H1 (cell line): ENCODE results near the gene ADARB2. TPM values are rescaled to one million over a fixed set of nuclear protein-coding genes. Genes with fewer than 3 reads are reported as not detected.

ENCODE experiments used
- CTCF ChIA-PET: fragments of 300-600 bp; sonication (Branson Sonifier 250); formaldehyde crosslinking; loops from one replicate; lab custom pipeline; 2021; ENCODE audit not compliant: partially characterized antibody; lab: Charles Lee
- POLR2A ChIA-PET: fragments of 300-600 bp; sonication (Branson Sonifier 250); formaldehyde crosslinking; loops from one replicate; lab custom pipeline; 2021; ENCODE audit warnings: inconsistent platforms; ENCODE audit not compliant: partially characterized antibody; lab: Charles Lee
- DNase-seq, 2 experiments: peaks; one replicate each; pipeline versions ENCODE4 v3.0.0 to v3.0.0-alpha.2; 2010 to 2022; ENCODE audit warnings: low spot score in 2 of 2, low read depth in 1 of 2, mixed read lengths in 1 of 2
- FAIRE-seq: peaks from 2 replicates; lab custom pipeline; 2011; peaks lifted over from hg19 to GRCh38; lab: Jason Lieb, UNC
- H2AFZ ChIP-seq: 2 replicates; pipeline ENCODE4 v1.8.1; 2012; ENCODE audit warnings: low read length, inconsistent platforms
- H2AK5ac ChIP-seq: 2 replicates; pipeline ENCODE4 v1.6.1; 2013; ENCODE audit warnings: low read depth, low read length
- H2BK120ac ChIP-seq: replicated peaks from 2 replicates; pipeline ENCODE3; 2013; ENCODE audit warnings: low read depth, low read length, inconsistent platforms
- H2BK12ac ChIP-seq: 2 replicates; pipeline ENCODE4 v1.6.1; 2013; ENCODE audit warnings: low read depth, low read length
- H2BK15ac ChIP-seq: 2 replicates; pipeline ENCODE4 v1.6.1; 2013; ENCODE audit warnings: low read length
- H2BK20ac ChIP-seq: 2 replicates; pipeline ENCODE4 v1.6.1; 2013; ENCODE audit warnings: low read length
- H2BK5ac ChIP-seq: 2 replicates; pipeline ENCODE4 v1.6.1; 2013; ENCODE audit warnings: low read depth, low read length
- H3K14ac ChIP-seq: 2 replicates; pipeline ENCODE4 v1.6.1; 2013; ENCODE audit warnings: inconsistent platforms; ENCODE audit not compliant: insufficient read length
- H3K18ac ChIP-seq: 2 replicates; pipeline ENCODE4 v1.6.1; 2013; ENCODE audit warnings: low read length; ENCODE audit errors: extremely low read depth
- H3K23ac ChIP-seq: 2 replicates; pipeline ENCODE4 v1.6.1; 2013; ENCODE audit warnings: inconsistent platforms; ENCODE audit not compliant: insufficient read length
- H3K23me2 ChIP-seq: 2 replicates; pipeline ENCODE4 v1.6.1; 2013; ENCODE audit warnings: low read depth, low read length
- H3K27ac ChIP-seq: 2 replicates; pipeline ENCODE4 v1.6.1; 2011; ENCODE audit warnings: low read depth, low read length, inconsistent platforms
- H3K27me3 ChIP-seq, 4 experiments: replicated peaks in 1 of 4; 1 replicate in 1 of 4; 2 replicates in 3 of 4; pipeline versions ENCODE4 v1.6.1 to v1.8.1; 2011 to 2013; ENCODE audit warnings: low read length in 3 of 4, mild to moderate bottlenecking in 3 of 4, inconsistent platforms in 2 of 4, mixed read lengths in 2 of 4, moderate library complexity in 1 of 4; ENCODE audit not compliant: control insufficient read depth in 3 of 4, insufficient read depth in 3 of 4; ENCODE audit errors: extremely low read depth in 1 of 4
- H3K36me3 ChIP-seq, 4 experiments: 2 replicates each; pipeline versions ENCODE4 v1.6.1 to v1.8.1; 2011 to 2013; ENCODE audit warnings: mild to moderate bottlenecking in 4 of 4, low read length in 3 of 4, moderate library complexity in 2 of 4, control low read depth in 1 of 4, inconsistent platforms in 1 of 4; ENCODE audit not compliant: insufficient read depth in 4 of 4, control insufficient read depth in 2 of 4
- H3K4ac ChIP-seq: replicated peaks from 2 replicates; pipeline ENCODE3; 2013; ENCODE audit warnings: low read length, low read depth, mixed read lengths, inconsistent platforms; ENCODE audit not compliant: insufficient read length
- H3K4me1 ChIP-seq, 4 experiments: replicated peaks in 1 of 4; 1 replicate in 1 of 4; 2 replicates in 3 of 4; pipeline versions ENCODE4 v1.6.1 to v1.8.1; 2011 to 2013; ENCODE audit warnings: low read length in 3 of 4, inconsistent platforms in 2 of 4, mixed read lengths in 1 of 4; ENCODE audit not compliant: insufficient read depth in 4 of 4, control insufficient read depth in 3 of 4
- H3K4me2 ChIP-seq, 2 experiments: 2 replicates each; pipeline versions ENCODE4 v1.6.1 to v1.8.1; 2011 to 2013; ENCODE audit warnings: low read depth in 2 of 2, low read length in 2 of 2, control low read depth in 1 of 2, inconsistent platforms in 1 of 2, mild to moderate bottlenecking in 1 of 2; ENCODE audit not compliant: insufficient read depth in 1 of 2
- H3K4me3 ChIP-seq, 4 experiments: fragments of 200-600, 300-600 bp in 1 of 4; sonication (generic), shearing (Covaris generic), sonication (Bioruptor Twin) in 1 of 4; 2 replicates each; pipeline versions ENCODE4 v1.5.1 to v1.8.1; 2011 to 2016; ENCODE audit warnings: low read length in 4 of 4, low read depth in 3 of 4, control low read depth in 2 of 4, inconsistent platforms in 2 of 4, mild to moderate bottlenecking in 2 of 4, mixed read lengths in 1 of 4, moderate library complexity in 1 of 4; ENCODE audit not compliant: insufficient read depth in 2 of 4; ENCODE audit errors: extremely low read depth in 1 of 4
- H3K56ac ChIP-seq: replicated peaks from 2 replicates; pipeline ENCODE3; 2013; ENCODE audit warnings: low read depth, mild to moderate bottlenecking, mixed read lengths, low read length, inconsistent platforms; ENCODE audit not compliant: insufficient read length
- H3K79me1 ChIP-seq: 2 replicates; pipeline ENCODE4 v1.6.1; 2013; ENCODE audit warnings: low read depth, low read length, control low read depth
- H3K79me2 ChIP-seq, 2 experiments: 2 replicates each; pipeline versions ENCODE4 v1.6.1 to v1.8.1; 2012 to 2013; ENCODE audit warnings: low read length in 2 of 2, mild to moderate bottlenecking in 2 of 2, inconsistent platforms in 1 of 2; ENCODE audit not compliant: insufficient read depth in 2 of 2, control insufficient read depth in 1 of 2
- H3K9ac ChIP-seq, 4 experiments: replicated peaks in 1 of 4; 1 replicate in 1 of 4; 2 replicates in 3 of 4; pipeline versions ENCODE4 v1.6.1 to v1.8.1; 2011 to 2013; ENCODE audit warnings: low read depth in 3 of 4, low read length in 3 of 4, control low read depth in 2 of 4, mild to moderate bottlenecking in 2 of 4, moderate library complexity in 2 of 4, inconsistent platforms in 1 of 4; ENCODE audit errors: extremely low read depth in 1 of 4
- H3K9me3 ChIP-seq, 2 experiments: 2 replicates each; pipeline versions ENCODE4 v1.6.1 to v1.8.1; 2012 to 2013; ENCODE audit warnings: mild to moderate bottlenecking in 2 of 2, moderate library complexity in 2 of 2, control low read depth in 1 of 2, inconsistent platforms in 1 of 2, low read depth in 1 of 2, low read length in 1 of 2, mixed read lengths in 1 of 2; ENCODE audit not compliant: insufficient read depth in 2 of 2
- H4K20me1 ChIP-seq, 2 experiments: replicated peaks in 1 of 2; 2 replicates each; pipeline versions ENCODE3 to v1.8.1; 2011 to 2013; ENCODE audit warnings: inconsistent platforms in 2 of 2, low read length in 2 of 2, mild to moderate bottlenecking in 1 of 2; ENCODE audit not compliant: insufficient read depth in 2 of 2, control insufficient read depth in 1 of 2
- H4K5ac ChIP-seq: 2 replicates; pipeline ENCODE4 v1.6.1; 2013; ENCODE audit warnings: low read length, low read depth, mixed read lengths, inconsistent platforms; ENCODE audit not compliant: insufficient read length
- H4K8ac ChIP-seq: 2 replicates; pipeline ENCODE4 v1.8.0; 2013; ENCODE audit warnings: mild to moderate bottlenecking, moderate library complexity, low read length, inconsistent platforms; ENCODE audit not compliant: insufficient read depth; ENCODE audit errors: extremely low read depth
- H4K91ac ChIP-seq: replicated peaks from 2 replicates; pipeline ENCODE3; 2013; ENCODE audit warnings: low read length, mixed read lengths, inconsistent platforms; ENCODE audit not compliant: insufficient read length
- BCL11A ChIP-seq, 2 experiments: IDR thresholded peaks; one replicate each; pipeline ENCODE4 v1.6.1; 2011; ENCODE audit warnings: low read depth in 2 of 2, low read length in 2 of 2, mild to moderate bottlenecking in 2 of 2
- CEBPB ChIP-seq: IDR thresholded peaks from 2 replicates; pipeline ENCODE4 v1.6.1; 2012; ENCODE audit warnings: low read depth, low read length
- CHD1 ChIP-seq: IDR thresholded peaks from 2 replicates; pipeline ENCODE4 v1.6.1; 2012; ENCODE audit warnings: low read depth, low read length, improper control_type of control experiment
- HDAC6 ChIP-seq: IDR thresholded peaks from one replicate; pipeline ENCODE4 v1.7.1; 2012; ENCODE audit warnings: low read depth, mild to moderate bottlenecking, inconsistent platforms, low read length, moderate library complexity
- NRF1 ChIP-seq: IDR thresholded peaks from 2 replicates; pipeline ENCODE4 v1.6.1; 2011; ENCODE audit warnings: mild to moderate bottlenecking, low read depth, low read length, improper control_type of control experiment
- RNF2 ChIP-seq: fragments of 200-900, 300-1000 bp; sonication (generic); IDR thresholded peaks from 2 replicates; pipeline ENCODE4 v1.7.1; 2016; ENCODE audit warnings: borderline replicate concordance, low read depth, mild to moderate bottlenecking, antibody characterized with exemption, low read length; ENCODE audit not compliant: poor library complexity, severe bottlenecking; ENCODE audit errors: missing control alignments
- SAP30 ChIP-seq: fragments of 300-600 bp; sonication (generic); IDR thresholded peaks from 2 replicates; pipeline ENCODE4 v1.7.1; 2012; ENCODE audit warnings: low read length, moderate library complexity, mild to moderate bottlenecking, inconsistent platforms; ENCODE audit not compliant: insufficient read depth, insufficient replicate concordance
- SUZ12 ChIP-seq: fragments of 200-600 bp; sonication (generic); IDR thresholded peaks from 2 replicates; pipeline ENCODE4 v1.6.1; 2012; ENCODE audit warnings: mild to moderate bottlenecking, inconsistent platforms, low read length, moderate library complexity, mixed read lengths
- TAF1 ChIP-seq: IDR thresholded peaks from 2 replicates; pipeline ENCODE4 v1.6.1; 2011; ENCODE audit warnings: mild to moderate bottlenecking, low read depth, low read length
- WGBS, 2 experiments: shearing (Covaris generic) in 1 of 2; methylation state at CpG; one replicate each; pipeline versions ENCODE4 v1.1.6 to v1.1.7; 2013 to 2015; ENCODE audit warnings: low lambda C conversion rate in 2 of 2, mixed read lengths in 2 of 2, inconsistent platforms in 1 of 2, low coverage in 1 of 2, missing lambda C conversion rate in 1 of 2; ENCODE audit not compliant: insufficient replicate concordance in 2 of 2, insufficient coverage in 1 of 2, insufficient read length in 1 of 2; ENCODE audit errors: extremely low coverage in 1 of 2, missing lambda C conversion rate in 1 of 2; 5-methylcytosine and 5-hydroxymethylcytosine counted together
- polyA plus RNA-seq, 7 experiments: library from polyadenylated mRNA; depleted of rRNA in 3 of 7; stranded (reverse) in 5 of 7; unstranded in 2 of 7; fragments of >200 nt in 5 of 7; fragments of 200-250 nt in 2 of 7; gene quantifications; 1 replicate in 5 of 7; 2 replicates in 1 of 7; 4 replicates in 1 of 7; pipeline versions ENCODE4 v1.2.1 to v1.2.3, GENCODE V29; 2011 to 2013; ENCODE audit warnings: missing spikeins in 2 of 7, mixed read lengths in 2 of 7
- total RNA-seq: library from RNA; stranded (reverse); fragmentation: NEBNext Ultra II Directional; extraction: Animal tissue kit (Norgen Biotek cat#: 25700); gene quantifications from 2 replicates; pipeline ENCODE4 v1.2.1, GENCODE V29; 2021

Gene ADARB2
- total and polyA plus RNA-seq, 2 of the 8 experiments (the other 6 are each of a cell fraction or from before 2014, with no cell fraction given) = 2.2 to 2.8 TPM

- Histone ChIP-seq H3K56ac (no peak overlapping the region), H4K20me1 (no peaks in the 10 kb centered on the region), H2BK20ac (no peak overlapping the region), H2AFZ (no peak overlapping the region), H3K23ac (no peak overlapping the region), H3K36me3 (no peaks in the 10 kb centered on the region), H2BK5ac (no peak overlapping the region), H2BK15ac (no peak overlapping the region), H3K9ac (no peak overlapping the region), H3K27me3 (peaks cover 0 to 2% (median 0%) of the 10 kb centered on the region in 4 experiments; a peak in 2 of 7 replicates), H3K18ac (no peak overlapping the region), H3K9me3 (peaks cover 0 to 3% of the 10 kb centered on the region in 2 experiments; a peak in 1 of 4 replicates), H3K4ac (no peak overlapping the region), H3K79me2 (no peaks in the 10 kb centered on the region), H2BK120ac (no peak overlapping the region), H3K4me3 (no peak overlapping the region), H4K5ac (no peak overlapping the region), H3K27ac (no peak overlapping the region), H2BK12ac (no peak overlapping the region), H3K23me2 (peaks cover 3% of the 10 kb centered on the region; the same call in 1 of the 2 replicates), H4K8ac (no peak overlapping the region), H4K91ac (no peak overlapping the region), H3K4me1 (no peaks in the 10 kb centered on the region; a peak in 1 of 7 replicates), H3K4me2 (no peak overlapping the region), H3K79me1 (no peaks in the 10 kb centered on the region), H3K14ac (no peak overlapping the region), H2AK5ac (no peak overlapping the region)
- CTCF ChIA-PET = interaction anchor here (1.6 to 2.1 kb wide), 2 partner anchors 88 to 105 kb away, joined by 5 read pairs; no protein-coding TSS in a partner anchor
- WGBS, 2 experiments = 86% methylated on average over 15 of the region's 15 CpGs; no CpG with 5 or more reads in 1 of the 2 experiments
- DNase-seq (no peak), FAIRE-seq (no peak)
- POLR2A ChIA-PET = interaction anchor here (0.8 to 1.2 kb wide), 2 partner anchors 8 to 12 kb away, joined by 3 read pairs; no protein-coding TSS in a partner anchor
- TF ChIP-seq SUZ12 (no peak), TAF1 (no peak), RNF2 (no peak), HDAC6 (no peak), CEBPB (no peak), NRF1 (no peak), BCL11A (IDR thresholded peaks at IDR 0.05; ENCODE audit: low read depth in 2 of 2, low read length in 2 of 2) (no peak), SAP30 (no peak), CHD1 (no peak)
These were observed 228.3 kb downstream of the ADARB2 start for GRCh38 chr10:1509011-1509530.
